Kidney epithelial cell (primary cell): ENCODE measurements around the gene SIT1. TPM values are rescaled to one million over a fixed set of nuclear protein-coding genes. Genes with fewer than 3 reads are reported as not detected.
"Not testable (repeated sequence)": the region's sequence is repeated elsewhere in the genome, so short reads cannot be mapped to it uniquely, and the experiment has no call there.

Source experiments
- DNase-seq: peaks from one replicate; pipeline ENCODE4 v3.0.0-alpha.2; 2010; ENCODE audit warnings: low read depth
- H3K27me3 ChIP-seq: 2 replicates; pipeline ENCODE4 v1.6.0; 2011; ENCODE audit warnings: low read length; ENCODE audit not compliant: control insufficient read depth, insufficient read depth
- H3K36me3 ChIP-seq: 2 replicates; pipeline ENCODE4 v1.5.1; 2011; ENCODE audit warnings: low read length; ENCODE audit not compliant: control insufficient read depth, insufficient read depth
- H3K4me3 ChIP-seq: 2 replicates; pipeline ENCODE4 v1.5.1; 2011; ENCODE audit warnings: low read depth, mild to moderate bottlenecking, control low read depth, low read length
- CTCF ChIP-seq: IDR thresholded peaks from 2 replicates; pipeline ENCODE4 v1.5.1; 2011; ENCODE audit warnings: mild to moderate bottlenecking, moderate library complexity, low read length, control low read depth, inconsistent platforms; ENCODE audit not compliant: insufficient read depth, poor library complexity, severe bottlenecking
- total RNA-seq: library from RNA; depleted of rRNA; stranded (reverse); fragments of >200 nt; gene quantifications from 2 replicates; pipeline ENCODE4 v1.2.3, GENCODE V29; 2015

Gene SIT1
- total RNA-seq, 1 donor from 2014 or later = not detected

- Histone ChIP-seq H3K36me3 (no peaks in the 10 kb centered on the region), H3K4me3 (no peak overlapping the region), H3K27me3 (no peaks in the 10 kb centered on the region)
- no peak for TF ChIP-seq CTCF
- DNase-seq = no peak
Observed at GRCh38 chr9:35649431-35650340, 1.0 kb downstream of the SIT1 start.

- no peaks in the 10 kb centered on the region for H3K27me3 ChIP-seq
- H3K36me3 ChIP-seq = no peaks in the 10 kb centered on the region
- peak; percentile 87 for TF ChIP-seq CTCF
- peak overlapping the region; percentile 60 for H3K4me3 ChIP-seq
- no peak for DNase-seq
Observed at GRCh38 chr9:35646533-35647265, 4.0 kb downstream of the SIT1 start.

- H3K36me3 ChIP-seq = no peaks in the 10 kb centered on the region
Observed at GRCh38 chr9:35646153-35646532, 4.6 kb downstream of the SIT1 start.

GRCh38 chr9:35645736-35646135 is 5.0 kb downstream of the SIT1 start:
- not testable (repeated sequence) for H3K36me3 ChIP-seq, H3K27me3 ChIP-seq, DNase-seq
- peak overlapping the region; percentile 60 for H3K4me3 ChIP-seq

More at GRCh38 chr9:35646153-35646532, 4.6 kb downstream of the SIT1 start:
- TF ChIP-seq CTCF = peak; percentile 34
- Histone ChIP-seq H3K4me3 (peak overlapping the region; percentile 60), H3K27me3 (no peaks in the 10 kb centered on the region)
- DNase-seq = no peak

GRCh38 chr9:35643046-35643445 is 7.7 kb downstream of the SIT1 start:
- no peak for DNase-seq
- H3K27me3 ChIP-seq = no peaks in the 10 kb centered on the region
- H3K36me3 ChIP-seq = no peaks in the 10 kb centered on the region
- no peak overlapping the region for H3K4me3 ChIP-seq
- no peak for TF ChIP-seq CTCF

GRCh38 chr9:35641478-35641877 is 9.3 kb downstream of the SIT1 start:
- not testable (repeated sequence) for H3K4me3 ChIP-seq, H3K27me3 ChIP-seq, DNase-seq, H3K36me3 ChIP-seq

- not testable (repeated sequence) for H3K4me3 ChIP-seq, H3K27me3 ChIP-seq, DNase-seq, H3K36me3 ChIP-seq
Observed at GRCh38 chr9:35640431-35640830, 10.3 kb downstream of the SIT1 start.
